ENCODE measurements around the gene PIK3IP1.

- no peak for TF ChIP-seq EZH2phosphoT487 (IDR thresholded peaks at IDR 0.05; ENCODE audit: insufficient read depth, low read depth)
- no peak for TF ChIP-seq EZH2 (IDR thresholded peaks at IDR 0.05; ENCODE audit: insufficient read depth, poor library complexity, severe bottlenecking)
Measured at GRCh38 chr22:31244943-31245451, 47.3 kb downstream of the PIK3IP1 start.

All from GM23248 (cell line).